Osteocyte (in vitro differentiated cells): ENCODE data around the gene SP5. TPM values are rescaled to one million over a fixed set of nuclear protein-coding genes. Genes with fewer than 3 reads are reported as not detected.

Experiments
- DNase-seq: peaks from one replicate; pipeline ENCODE4 v3.0.0; 2021; ENCODE audit warnings: mixed read lengths; ENCODE audit not compliant: unreplicated experiment; ENCODE audit errors: extremely low spot score
- H3K27ac Mint-ChIP-seq: one replicate; pipeline ENCODE4 v1.8.0; 2021; ENCODE audit warnings: mild to moderate bottlenecking, mixed read lengths; ENCODE audit not compliant: unreplicated experiment
- H3K27me3 Mint-ChIP-seq: one replicate; pipeline ENCODE4 v1.8.0; 2021; ENCODE audit warnings: mixed read lengths; ENCODE audit not compliant: unreplicated experiment
- H3K36me3 Mint-ChIP-seq: one replicate; pipeline ENCODE4 v1.8.0; 2021; ENCODE audit warnings: mixed read lengths; ENCODE audit not compliant: unreplicated experiment
- H3K4me1 Mint-ChIP-seq: one replicate; pipeline ENCODE4 v1.8.0; 2021; ENCODE audit warnings: mixed read lengths; ENCODE audit not compliant: unreplicated experiment
- H3K4me3 Mint-ChIP-seq: one replicate; pipeline ENCODE4 v1.8.0; 2021; ENCODE audit warnings: mild to moderate bottlenecking, moderate library complexity, mixed read lengths; ENCODE audit not compliant: unreplicated experiment
- H3K9me3 Mint-ChIP-seq: one replicate; pipeline ENCODE4 v1.8.0; 2021; ENCODE audit warnings: mixed read lengths; ENCODE audit not compliant: unreplicated experiment
- total RNA-seq: library from RNA; stranded (reverse); gene quantifications from 2 replicates; pipeline ENCODE4 v1.2.1, GENCODE V29; 2021
- TF ChIP-seq, protein P1 (sequence below): fragments of 200-600 bp; sonication (generic); IDR thresholded peaks from 2 replicates; pipeline ENCODE4 v1.5.0; 2021; ENCODE audit warnings: antibody characterized with exemption, mild to moderate bottlenecking, moderate library complexity

Gene SP5
- total RNA-seq, 1 donor from 2014 or later, result not detected

DNA sequence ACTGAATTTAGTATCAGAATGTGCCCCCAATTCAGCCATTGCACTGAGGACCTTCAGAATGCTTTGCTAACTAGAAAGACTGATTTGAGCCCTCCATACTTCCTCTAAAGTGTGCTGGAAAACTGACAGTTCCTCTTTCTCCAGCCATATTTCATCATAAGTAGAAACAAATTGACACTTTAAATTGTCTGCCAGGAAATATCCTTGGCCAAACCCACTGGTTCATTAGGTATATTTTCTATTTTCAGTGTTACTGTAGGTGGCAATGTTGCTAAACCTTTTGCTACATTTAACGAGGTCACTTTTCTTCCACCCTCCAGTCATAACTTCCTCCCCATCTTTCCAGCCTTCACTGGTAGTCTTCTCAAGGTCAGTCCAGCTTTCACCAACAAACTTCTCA, 21.5 kb downstream of the SP5 start:
- Mint-ChIP-seq H3K36me3 (no peaks in the 10 kb centered on the region), H3K27me3 (peaks cover 15% of the 10 kb centered on the region), H3K4me1 (peaks cover 11% of the 10 kb centered on the region), H3K4me3 (no peak overlapping the region), H3K9me3 (no peaks in the 10 kb centered on the region), H3K27ac (no peak overlapping the region)
- TF ChIP-seq, protein P1, sequence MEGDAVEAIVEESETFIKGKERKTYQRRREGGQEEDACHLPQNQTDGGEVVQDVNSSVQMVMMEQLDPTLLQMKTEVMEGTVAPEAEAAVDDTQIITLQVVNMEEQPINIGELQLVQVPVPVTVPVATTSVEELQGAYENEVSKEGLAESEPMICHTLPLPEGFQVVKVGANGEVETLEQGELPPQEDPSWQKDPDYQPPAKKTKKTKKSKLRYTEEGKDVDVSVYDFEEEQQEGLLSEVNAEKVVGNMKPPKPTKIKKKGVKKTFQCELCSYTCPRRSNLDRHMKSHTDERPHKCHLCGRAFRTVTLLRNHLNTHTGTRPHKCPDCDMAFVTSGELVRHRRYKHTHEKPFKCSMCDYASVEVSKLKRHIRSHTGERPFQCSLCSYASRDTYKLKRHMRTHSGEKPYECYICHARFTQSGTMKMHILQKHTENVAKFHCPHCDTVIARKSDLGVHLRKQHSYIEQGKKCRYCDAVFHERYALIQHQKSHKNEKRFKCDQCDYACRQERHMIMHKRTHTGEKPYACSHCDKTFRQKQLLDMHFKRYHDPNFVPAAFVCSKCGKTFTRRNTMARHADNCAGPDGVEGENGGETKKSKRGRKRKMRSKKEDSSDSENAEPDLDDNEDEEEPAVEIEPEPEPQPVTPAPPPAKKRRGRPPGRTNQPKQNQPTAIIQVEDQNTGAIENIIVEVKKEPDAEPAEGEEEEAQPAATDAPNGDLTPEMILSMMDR, result no peak
- DNase-seq, result no peak

DNA sequence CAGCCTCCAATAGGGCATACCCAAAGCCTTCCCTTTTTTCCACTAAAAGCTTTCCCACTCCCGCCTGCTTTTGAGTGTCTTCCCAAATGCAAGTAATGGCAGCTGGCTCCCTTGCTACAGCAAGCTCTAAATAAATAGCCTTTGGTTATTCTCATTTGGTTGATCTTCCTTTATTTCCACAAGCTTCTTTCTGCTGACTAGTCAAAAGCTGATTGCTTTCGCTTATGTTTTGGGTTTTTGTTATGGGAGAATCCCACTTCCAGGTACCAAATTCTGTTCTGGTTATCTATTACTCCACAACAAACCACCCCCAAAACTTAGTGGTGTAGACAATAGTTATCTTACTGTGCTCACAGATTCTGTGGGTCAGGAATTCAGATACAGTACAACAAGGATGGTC, 22.3 kb downstream of the SP5 start:
- H3K27me3 Mint-ChIP-seq, result peaks cover 14% of the 10 kb centered on the region
- H3K4me3 Mint-ChIP-seq, result no peak overlapping the region
- no peak overlapping the region for H3K27ac Mint-ChIP-seq
- H3K9me3 Mint-ChIP-seq, result no peaks in the 10 kb centered on the region
- H3K36me3 Mint-ChIP-seq, result no peaks in the 10 kb centered on the region
- no peak for DNase-seq
- peaks cover 11% of the 10 kb centered on the region for H3K4me1 Mint-ChIP-seq
- TF ChIP-seq, protein P1, result no peak

DNA sequence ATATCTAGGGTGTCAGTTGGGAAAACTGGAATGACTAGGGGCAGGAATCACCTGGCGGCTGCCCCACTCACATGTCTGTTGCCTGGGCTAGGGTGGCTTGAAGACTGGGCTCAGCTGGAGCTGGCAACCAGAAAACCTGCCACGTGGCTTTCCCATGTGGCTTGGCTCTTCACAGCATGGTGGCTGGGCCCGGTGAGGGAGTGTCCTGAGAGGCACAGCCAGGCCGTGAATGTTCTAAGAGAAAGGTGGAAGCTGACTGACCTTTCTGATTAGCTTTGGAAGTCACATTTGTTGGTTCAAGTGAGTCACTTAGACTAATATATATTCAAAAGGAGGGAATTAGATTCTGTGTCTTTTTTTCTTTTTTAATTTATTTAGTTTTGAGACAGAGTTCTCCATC, 22.7 kb downstream of the SP5 start:
- TF ChIP-seq, protein P1, result no peak
- DNase-seq, result no peak

DNA sequence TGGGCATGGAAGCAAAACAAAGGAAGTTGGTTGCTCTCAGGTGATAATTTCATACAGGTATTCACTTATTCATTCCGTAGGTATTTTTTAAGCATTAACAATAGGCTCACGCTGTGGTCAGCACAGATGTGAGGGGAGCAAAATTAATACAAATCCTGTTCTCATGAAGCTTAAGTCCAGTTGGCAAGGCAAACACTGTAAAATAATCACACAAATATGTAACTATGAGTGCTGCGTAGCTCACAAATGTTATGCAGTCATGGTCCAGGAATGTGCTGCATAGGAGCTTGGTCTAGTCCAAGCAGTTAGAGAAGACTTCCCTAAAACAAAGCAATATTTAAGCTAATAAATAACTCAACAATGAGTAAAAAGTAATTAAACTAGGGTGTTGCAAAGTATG, 23.9 kb downstream of the SP5 start:
- no peak for DNase-seq
- H3K9me3 Mint-ChIP-seq, result no peaks in the 10 kb centered on the region
- no peak overlapping the region for H3K4me3 Mint-ChIP-seq
- no peaks in the 10 kb centered on the region for H3K36me3 Mint-ChIP-seq
- peaks cover 2% of the 10 kb centered on the region for H3K27me3 Mint-ChIP-seq
- H3K4me1 Mint-ChIP-seq, result peaks cover 11% of the 10 kb centered on the region
- TF ChIP-seq, protein P1, result no peak
- H3K27ac Mint-ChIP-seq, result no peak overlapping the region

More for the DNA sequence above, 22.7 kb downstream of the SP5 start:
- H3K4me3 Mint-ChIP-seq, result no peak overlapping the region
- no peak overlapping the region for H3K27ac Mint-ChIP-seq
- H3K9me3 Mint-ChIP-seq, result no peaks in the 10 kb centered on the region
- peaks cover 11% of the 10 kb centered on the region for H3K4me1 Mint-ChIP-seq
- H3K27me3 Mint-ChIP-seq, result peaks cover 12% of the 10 kb centered on the region
- H3K36me3 Mint-ChIP-seq, result no peaks in the 10 kb centered on the region

DNA sequence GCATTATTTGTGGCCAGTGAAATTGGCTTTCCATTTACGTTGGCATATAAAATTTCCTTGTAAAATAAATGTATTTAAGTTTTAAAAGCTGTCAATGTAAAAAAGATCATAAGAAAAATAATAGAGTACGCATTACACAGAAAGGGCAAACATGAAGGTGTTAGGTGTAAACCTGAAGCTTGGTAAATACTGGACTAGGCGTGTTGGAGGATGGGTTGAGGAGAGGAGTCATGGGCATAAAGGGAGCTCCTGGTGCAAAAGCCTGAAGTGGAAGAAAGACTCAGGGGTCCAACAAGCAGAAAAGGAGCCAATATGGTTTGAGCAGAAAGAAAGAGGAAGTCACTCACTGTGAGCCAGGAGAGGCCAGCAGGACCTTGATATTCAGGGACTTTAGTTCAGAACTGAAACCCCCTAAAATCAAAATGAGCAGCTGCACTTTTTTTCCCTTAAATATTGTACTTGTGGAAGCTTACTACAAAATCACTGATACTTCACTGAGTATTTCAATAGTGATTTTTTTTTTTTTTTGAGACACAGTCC, 24.4 kb downstream of the SP5 start:
- Mint-ChIP-seq H3K9me3 (no peaks in the 10 kb centered on the region), H3K27ac (no peak overlapping the region), H3K4me1 (peaks cover 11% of the 10 kb centered on the region)

More for the DNA sequence above, 24.4 kb downstream of the SP5 start:
- TF ChIP-seq, protein P1, result no peak
- H3K4me3 Mint-ChIP-seq, result no peak overlapping the region
- no peaks in the 10 kb centered on the region for H3K36me3 Mint-ChIP-seq
- H3K27me3 Mint-ChIP-seq, result peaks cover 5% of the 10 kb centered on the region
- DNase-seq, result no peak
